ENCODE results near the gene EVC. TPM values are rescaled to one million over a fixed set of nuclear protein-coding genes. Genes with fewer than 3 reads are reported as not detected.

The EVC gene
- total and polyA plus RNA-seq, 2 of the 8 experiments (the other 6 are each of a cell fraction or from before 2014, with no cell fraction given) = 2.6 to 9.8 TPM

DNA sequence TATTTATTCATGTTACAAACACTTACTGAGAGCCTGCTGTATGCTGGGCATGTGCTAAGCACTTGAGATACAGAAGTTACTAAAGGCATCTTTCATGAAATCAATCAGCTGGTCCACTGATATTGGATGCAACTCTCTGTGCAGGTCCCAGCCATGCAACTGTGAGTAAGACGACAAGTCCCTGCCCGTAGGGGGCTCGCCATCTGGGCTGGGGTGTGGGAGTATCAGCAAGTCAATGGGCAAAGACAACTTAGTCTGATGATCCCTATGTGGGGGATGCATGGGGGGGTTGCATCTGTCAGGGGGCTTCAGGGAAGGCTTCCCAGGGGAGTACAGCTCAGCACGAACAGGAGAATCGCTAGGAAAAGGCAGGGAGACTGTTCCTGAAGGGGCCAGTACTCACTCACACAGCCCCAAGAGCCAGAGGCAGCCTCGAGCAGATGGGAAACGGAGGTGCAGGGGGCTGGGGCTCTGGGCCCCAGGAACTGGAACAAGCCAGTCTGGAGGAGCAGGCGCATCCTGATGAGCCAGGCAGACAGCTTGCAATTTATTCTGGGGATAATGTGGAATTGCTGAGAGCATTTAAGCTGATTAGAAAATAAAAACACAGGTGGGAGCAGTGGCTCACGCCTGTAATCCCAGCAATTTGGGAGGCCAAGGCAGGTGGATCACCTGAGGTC, 141.7 kb downstream of the EVC start (continued):
- TF ChIP-seq, protein P1, sequence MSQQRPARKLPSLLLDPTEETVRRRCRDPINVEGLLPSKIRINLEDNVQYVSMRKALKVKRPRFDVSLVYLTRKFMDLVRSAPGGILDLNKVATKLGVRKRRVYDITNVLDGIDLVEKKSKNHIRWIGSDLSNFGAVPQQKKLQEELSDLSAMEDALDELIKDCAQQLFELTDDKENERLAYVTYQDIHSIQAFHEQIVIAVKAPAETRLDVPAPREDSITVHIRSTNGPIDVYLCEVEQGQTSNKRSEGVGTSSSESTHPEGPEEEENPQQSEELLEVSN (IDR thresholded peaks at IDR 0.05) = no peak
- TF ChIP-seq CHD1 (IDR thresholded peaks at IDR 0.05; ENCODE audit: low read depth, low read length) (no peak), EP300 (IDR thresholded peaks at IDR 0.05; ENCODE audit: borderline replicate concordance in 1 of 2, low read depth in 2 of 2, low read length in 2 of 2) (no peak), TAF7 (optimal IDR thresholded peaks at IDR 0.05; ENCODE audit: borderline replicate concordance, low read depth, low read length) (no peak), CHD2 (IDR thresholded peaks at IDR 0.05; ENCODE audit: low read length) (no peak), SIRT6 (IDR thresholded peaks at IDR 0.05; ENCODE audit: low read length) (no peak)
- TF ChIP-seq, protein P2, sequence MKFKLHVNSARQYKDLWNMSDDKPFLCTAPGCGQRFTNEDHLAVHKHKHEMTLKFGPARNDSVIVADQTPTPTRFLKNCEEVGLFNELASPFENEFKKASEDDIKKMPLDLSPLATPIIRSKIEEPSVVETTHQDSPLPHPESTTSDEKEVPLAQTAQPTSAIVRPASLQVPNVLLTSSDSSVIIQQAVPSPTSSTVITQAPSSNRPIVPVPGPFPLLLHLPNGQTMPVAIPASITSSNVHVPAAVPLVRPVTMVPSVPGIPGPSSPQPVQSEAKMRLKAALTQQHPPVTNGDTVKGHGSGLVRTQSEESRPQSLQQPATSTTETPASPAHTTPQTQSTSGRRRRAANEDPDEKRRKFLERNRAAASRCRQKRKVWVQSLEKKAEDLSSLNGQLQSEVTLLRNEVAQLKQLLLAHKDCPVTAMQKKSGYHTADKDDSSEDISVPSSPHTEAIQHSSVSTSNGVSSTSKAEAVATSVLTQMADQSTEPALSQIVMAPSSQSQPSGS (IDR thresholded peaks at IDR 0.05; ENCODE audit: low read length) = no peak

Measured in H1 (cell line).